ENCODE measurements around the gene NBEAL1.

DNA sequence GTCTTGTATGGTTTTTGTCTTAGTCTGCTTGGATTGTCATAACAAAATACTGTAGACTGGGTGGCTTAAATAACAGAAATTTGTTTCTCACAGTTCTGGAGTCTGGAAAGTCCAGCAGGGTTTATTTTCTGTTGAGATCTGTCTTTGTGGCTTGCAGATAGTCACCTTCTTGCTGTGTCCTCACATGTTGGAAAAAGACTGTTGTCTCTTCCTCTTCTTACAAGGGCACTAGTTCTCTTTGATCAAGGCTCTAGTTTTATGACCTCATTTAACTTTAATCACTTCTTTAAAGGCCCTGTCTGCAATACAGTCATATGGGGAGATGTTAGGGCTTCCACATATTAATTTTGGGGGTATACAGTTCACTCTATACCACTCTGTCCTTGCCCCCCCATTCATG is 56.5 kb downstream of the NBEAL1 start:
- TF ChIP-seq ZNF302 (tag by site-specific recombination; IDR thresholded peaks at IDR 0.05; ENCODE audit: low read depth) (no peak), ZNF274 (IDR thresholded peaks at IDR 0.05; ENCODE audit: low read length) (no peak), ZNF274 (tag by site-specific recombination; IDR thresholded peaks at IDR 0.05; ENCODE audit: borderline replicate concordance) (no peak)
